PC-3 (cell line): ENCODE results near the gene PTBP2. TPM values are rescaled to one million over a fixed set of nuclear protein-coding genes. Genes with fewer than 3 reads are reported as not detected.

ENCODE experiments used
- ATAC-seq: fragments of 200-7000 bp; cut with Tn5 transposase; 2 replicates; pipeline ENCODE4 v1.9.1; 2020; ENCODE audit warnings: mild to moderate bottlenecking, moderate library complexity
- BruUV-seq: library from RNA; stranded (reverse); fragments of 400-500 nt; replicated peaks from 2 replicates; lab custom pipeline; 2021; lab: Mats Ljungman, UMichigan
- CTCF ChIA-PET: fragments of 300-600 bp; sonication (Branson Sonifier 250); formaldehyde crosslinking; loops from one replicate; lab custom pipeline; 2022; ENCODE audit warnings: antibody characterized with exemption; lab: Charles Lee
- POLR2A ChIA-PET: fragments of 300-600 bp; sonication (Branson Sonifier 250); formaldehyde crosslinking; loops from one replicate; lab custom pipeline; 2022; ENCODE audit warnings: antibody characterized with exemption; ENCODE audit not compliant: unreplicated experiment; lab: Charles Lee
- DNase-seq: peaks from one replicate; pipeline ENCODE4 v3.0.0-alpha.2; 2015
- H2AFZ ChIP-seq: fragments of 300-600 bp; sonication (generic); 2 replicates; pipeline ENCODE4 v1.6.0; 2016; ENCODE audit warnings: antibody characterized with exemption, low read length
- H3F3A ChIP-seq: fragments of 300-600 bp; sonication (generic); one replicate; pipeline ENCODE4 v1.6.0; 2017; ENCODE audit warnings: antibody characterized with exemption, low read length, control low read depth, mild to moderate bottlenecking; ENCODE audit not compliant: unreplicated experiment
- H3K27ac ChIP-seq: fragments of 300-600 bp; sonication (generic); 2 replicates; pipeline ENCODE4 v1.5.1; 2016; ENCODE audit warnings: mild to moderate bottlenecking, low read length
- H3K27me3 ChIP-seq: fragments of 300-600 bp; sonication (generic); 2 replicates; pipeline ENCODE4 v1.6.1; 2016; ENCODE audit warnings: low read length, mixed read lengths
- H3K36me3 ChIP-seq: fragments of 300-600 bp; sonication (generic); 2 replicates; pipeline ENCODE4 v1.6.1; 2016; ENCODE audit warnings: low read depth, mixed run types, low read length, mixed read lengths
- H3K4me1 ChIP-seq: fragments of 300-600 bp; sonication (generic); 2 replicates; pipeline ENCODE4 v1.5.1; 2016; ENCODE audit warnings: low read length; ENCODE audit not compliant: insufficient read depth
- H3K4me2 ChIP-seq: fragments of 300-600 bp; sonication (generic); 2 replicates; pipeline ENCODE4 v1.6.0; 2016; ENCODE audit warnings: low read length
- H3K4me3 ChIP-seq: fragments of 300-600 bp; sonication (generic); 2 replicates; pipeline ENCODE4 v1.5.1; 2016; ENCODE audit warnings: mild to moderate bottlenecking, low read length, mixed read lengths
- H3K79me2 ChIP-seq: fragments of 300-600 bp; sonication (generic); 2 replicates; pipeline ENCODE4 v1.6.1; 2017; ENCODE audit warnings: low read length, mixed read lengths
- H3K9ac ChIP-seq: fragments of 300-600 bp; sonication (generic); 2 replicates; pipeline ENCODE4 v1.6.0; 2016; ENCODE audit warnings: mild to moderate bottlenecking, low read length
- H3K9me2 ChIP-seq: fragments of 300-600 bp; sonication (generic); replicated peaks from 2 replicates; pipeline ENCODE4 v1.6.1; 2016; ENCODE audit warnings: mixed run types, low read length, mixed read lengths
- H3K9me3 ChIP-seq: fragments of 300-600 bp; sonication (generic); 2 replicates; pipeline ENCODE4 v1.6.1; 2016; ENCODE audit warnings: low read length, mixed read lengths
- H4K20me1 ChIP-seq: fragments of 300-600 bp; sonication (generic); 2 replicates; pipeline ENCODE4 v1.6.1; 2016; ENCODE audit warnings: low read length, mixed read lengths
- EZH2 ChIP-seq: fragments of 300-600 bp; sonication (generic); IDR thresholded peaks from one replicate; pipeline ENCODE4 v1.6.1; 2017; ENCODE audit warnings: antibody characterized with exemption, mild to moderate bottlenecking, low read length; ENCODE audit not compliant: unreplicated experiment
- EZH2phosphoT487 ChIP-seq: fragments of 300-600 bp; sonication (generic); IDR thresholded peaks from 2 replicates; pipeline ENCODE4 v1.6.1; 2018; ENCODE audit warnings: mild to moderate bottlenecking, antibody characterized with exemption, low read length, borderline replicate concordance
- intact Hi-C: fragments of 100-400 bp; cut with micrococcal nuclease; formaldehyde crosslinking; loops from 2 replicates; pipeline ENCODE4 v1.9.0; 2023
- total RNA-seq: library from RNA; depleted of rRNA; stranded (reverse); fragments of >200 nt; gene quantifications from 2 replicates; pipeline ENCODE4 v1.2.3, GENCODE V29; 2014
- TF ChIP-seq, protein P1 (sequence below): fragments of 300-600 bp; sonication (generic); conservative IDR thresholded peaks from 2 replicates; pipeline ENCODE4 v1.5.1; 2017; ENCODE audit warnings: antibody characterized with exemption, low read depth, mild to moderate bottlenecking, low read length

Gene PTBP2
- total RNA-seq, 1 experiment from 2014 or later = 18.6 TPM

- intact Hi-C loops = no loop called here
- Histone ChIP-seq H3F3A (no peaks in the 10 kb centered on the region), H3K9me3 (no peaks in the 10 kb centered on the region), H2AFZ (peak overlapping the region; percentile 98), H3K79me2 (peaks cover 49% of the 10 kb centered on the region), H3K9me2 (no peaks in the 10 kb centered on the region), H4K20me1 (0 out of 2 replicates have a peak, but pooled peaks cover 4% of the 10 kb centered on the region), H3K9ac (peak overlapping the region; percentile 99), H3K36me3 (peaks cover 7% of the 10 kb centered on the region; the same call in 1 of the 2 replicates), H3K27me3 (no peaks in the 10 kb centered on the region), H3K4me3 (peak overlapping the region; percentile 96), H3K4me2 (peak overlapping the region; percentile 93), H3K27ac (peak overlapping the region; percentile 60), H3K4me1 (peaks cover 21% of the 10 kb centered on the region)
- TSS peak; percentile 56 for BruUV-seq
- DNase-seq (peak; percentile 17), ATAC-seq (peak; percentile 53)
- POLR2A ChIA-PET = no interaction called here
- TF ChIP-seq, protein P1, sequence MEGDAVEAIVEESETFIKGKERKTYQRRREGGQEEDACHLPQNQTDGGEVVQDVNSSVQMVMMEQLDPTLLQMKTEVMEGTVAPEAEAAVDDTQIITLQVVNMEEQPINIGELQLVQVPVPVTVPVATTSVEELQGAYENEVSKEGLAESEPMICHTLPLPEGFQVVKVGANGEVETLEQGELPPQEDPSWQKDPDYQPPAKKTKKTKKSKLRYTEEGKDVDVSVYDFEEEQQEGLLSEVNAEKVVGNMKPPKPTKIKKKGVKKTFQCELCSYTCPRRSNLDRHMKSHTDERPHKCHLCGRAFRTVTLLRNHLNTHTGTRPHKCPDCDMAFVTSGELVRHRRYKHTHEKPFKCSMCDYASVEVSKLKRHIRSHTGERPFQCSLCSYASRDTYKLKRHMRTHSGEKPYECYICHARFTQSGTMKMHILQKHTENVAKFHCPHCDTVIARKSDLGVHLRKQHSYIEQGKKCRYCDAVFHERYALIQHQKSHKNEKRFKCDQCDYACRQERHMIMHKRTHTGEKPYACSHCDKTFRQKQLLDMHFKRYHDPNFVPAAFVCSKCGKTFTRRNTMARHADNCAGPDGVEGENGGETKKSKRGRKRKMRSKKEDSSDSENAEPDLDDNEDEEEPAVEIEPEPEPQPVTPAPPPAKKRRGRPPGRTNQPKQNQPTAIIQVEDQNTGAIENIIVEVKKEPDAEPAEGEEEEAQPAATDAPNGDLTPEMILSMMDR = no peak
- TF ChIP-seq EZH2 (no peak), EZH2phosphoT487 (no peak)
- CTCF ChIA-PET = no interaction called here
Measured at GRCh38 chr1:96722161-96722922, 758 bp downstream of the PTBP2 start.

- Histone ChIP-seq H3K27me3 (no peaks in the 10 kb centered on the region), H3K9me2 (no peaks in the 10 kb centered on the region), H2AFZ (peak overlapping the region; percentile 98), H3K36me3 (peaks cover 8% of the 10 kb centered on the region), H3K4me2 (peak overlapping the region; percentile 93), H3K9ac (peak overlapping the region; percentile 99), H3K4me3 (peak overlapping the region; percentile 96), H3F3A (no peaks in the 10 kb centered on the region), H3K9me3 (no peaks in the 10 kb centered on the region), H3K4me1 (peaks cover 21% of the 10 kb centered on the region), H3K79me2 (peaks cover 55% of the 10 kb centered on the region), H3K27ac (no peak overlapping the region), H4K20me1 (0 out of 2 replicates have a peak, but pooled peaks cover 8% of the 10 kb centered on the region)
- BruUV-seq = no TSS peak
- DNase-seq = no peak
- POLR2A ChIA-PET = no interaction called here
- CTCF ChIA-PET = no interaction called here
- intact Hi-C loops = no loop called here
- no peak for ATAC-seq
- TF ChIP-seq EZH2 = no peak
- TF ChIP-seq EZH2phosphoT487 = no peak
- TF ChIP-seq, protein P1 = no peak
Measured at GRCh38 chr1:96722958-96723357, 1.4 kb downstream of the PTBP2 start.

GRCh38 chr1:96723377-96723776 is 1.8 kb downstream of the PTBP2 start:
- H3K27ac ChIP-seq = no peak overlapping the region
- H4K20me1 ChIP-seq = 0 out of 2 replicates have a peak, but pooled peaks cover 9% of the 10 kb centered on the region
- H3K4me3 ChIP-seq = peak overlapping the region; percentile 96
- no peak overlapping the region for H2AFZ ChIP-seq
- peak overlapping the region; percentile 99 for H3K9ac ChIP-seq
- no peak for DNase-seq
- no peak for ATAC-seq
- ChIA-PET CTCF (no interaction called here), POLR2A (no interaction called here)
- H3K27me3 ChIP-seq = no peaks in the 10 kb centered on the region
- intact Hi-C loops = no loop called here
- TF ChIP-seq, protein P1 = no peak
- TF ChIP-seq EZH2phosphoT487 (no peak), EZH2 (no peak)
- no peaks in the 10 kb centered on the region for H3K9me2 ChIP-seq
- peaks cover 21% of the 10 kb centered on the region for H3K4me1 ChIP-seq
- H3K9me3 ChIP-seq = no peaks in the 10 kb centered on the region
- peak overlapping the region; percentile 93 for H3K4me2 ChIP-seq
- H3F3A ChIP-seq = no peaks in the 10 kb centered on the region
- H3K79me2 ChIP-seq = peaks cover 59% of the 10 kb centered on the region
- peaks cover 12% of the 10 kb centered on the region for H3K36me3 ChIP-seq
- no TSS peak for BruUV-seq
